ENCODE measurements around the gene OPA1. TPM values are rescaled to one million over a fixed set of nuclear protein-coding genes. Genes with fewer than 3 reads are reported as not detected.
A peak's percentile ranks its signal among the peaks of the same experiment; 100 is the strongest.

OPA1 gene
- total RNA-seq, 1 experiment from 2014 or later = 31.4 TPM

DNA sequence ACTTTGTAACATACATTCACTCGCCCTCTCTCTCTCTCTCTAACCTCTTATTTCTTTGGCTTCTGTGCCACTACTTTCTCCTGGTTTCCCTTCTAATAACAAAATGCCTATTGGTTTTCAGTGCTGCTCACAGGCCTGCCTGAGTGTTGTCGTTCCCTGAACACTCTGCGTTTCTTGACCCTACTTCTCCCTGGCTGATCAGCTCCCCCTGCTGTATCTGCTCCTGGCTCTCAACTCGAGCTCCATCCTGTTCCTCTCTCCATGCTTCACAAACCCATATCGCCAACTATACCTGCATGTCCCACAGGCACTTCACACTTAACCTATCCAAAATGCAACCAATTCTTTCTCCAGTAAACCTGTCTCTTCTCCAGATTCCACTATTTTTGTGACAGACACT is 111.4 kb downstream of the OPA1 start:
- no peak for DNase-seq (ENCODE audit: low spot score)

DNA sequence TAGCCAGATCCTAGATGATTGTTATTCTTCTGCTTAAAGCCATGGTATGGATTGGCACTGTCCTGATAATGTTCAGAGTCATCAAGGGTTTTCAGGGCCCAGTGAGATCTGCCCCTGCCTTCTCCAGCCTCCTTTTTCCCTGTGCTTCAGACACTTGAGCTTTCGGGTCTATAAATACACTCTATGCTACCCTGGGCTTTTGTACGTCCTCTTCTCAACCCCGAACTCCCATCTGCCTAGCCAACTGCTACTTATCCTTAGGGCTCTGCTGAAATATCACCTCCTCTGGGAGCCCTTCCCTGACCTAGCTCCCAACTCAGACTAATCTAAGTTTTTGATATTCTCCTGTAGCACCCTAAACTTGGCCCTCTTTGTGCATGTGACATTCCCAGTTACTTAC is 115.3 kb downstream of the OPA1 start:
- DNase-seq (ENCODE audit: low spot score) = no peak

DNA sequence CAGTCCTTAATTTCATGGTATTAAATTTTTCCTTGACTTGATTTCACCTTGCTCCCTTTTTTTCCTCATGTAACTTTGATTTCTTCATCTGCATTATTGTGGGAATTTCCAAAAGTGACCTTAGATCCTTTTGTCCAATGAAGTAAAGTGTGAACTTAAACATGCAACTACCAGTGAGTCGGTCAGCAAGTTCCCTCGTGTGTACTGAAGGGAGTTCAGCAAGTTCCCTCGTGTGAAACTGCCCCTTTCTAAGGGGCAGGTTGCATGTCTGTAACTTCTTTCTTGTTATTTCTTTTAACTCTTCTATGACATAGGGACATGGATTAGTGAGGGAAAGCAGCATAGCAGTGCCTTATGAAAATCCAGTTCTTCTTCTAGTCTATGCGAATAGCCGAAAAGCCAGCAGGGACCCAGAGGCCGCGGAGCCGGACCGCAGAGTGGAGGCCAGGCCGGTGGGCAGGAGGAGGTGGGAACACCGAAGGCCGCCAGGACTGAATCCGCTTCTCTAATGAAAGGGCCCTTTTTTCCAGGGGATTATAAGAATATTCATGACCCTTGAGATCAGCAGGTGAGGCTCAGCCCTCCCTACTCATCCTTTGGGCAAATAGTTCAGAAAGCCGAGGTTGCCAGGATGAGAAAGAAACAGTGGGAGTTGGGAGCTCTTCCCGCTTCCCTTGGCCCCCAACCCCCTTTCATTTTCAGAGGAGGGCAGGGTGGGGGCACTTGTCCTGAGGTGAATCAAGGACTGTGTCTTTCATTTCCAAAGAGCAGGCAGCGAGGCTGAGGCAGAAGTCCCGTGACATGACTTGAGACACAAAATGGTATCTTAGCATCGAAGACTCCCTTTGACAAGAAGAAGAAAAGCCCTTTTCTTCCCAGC is 117.5 kb downstream of the OPA1 start:
- no peak for DNase-seq (ENCODE audit: low spot score)

DNA sequence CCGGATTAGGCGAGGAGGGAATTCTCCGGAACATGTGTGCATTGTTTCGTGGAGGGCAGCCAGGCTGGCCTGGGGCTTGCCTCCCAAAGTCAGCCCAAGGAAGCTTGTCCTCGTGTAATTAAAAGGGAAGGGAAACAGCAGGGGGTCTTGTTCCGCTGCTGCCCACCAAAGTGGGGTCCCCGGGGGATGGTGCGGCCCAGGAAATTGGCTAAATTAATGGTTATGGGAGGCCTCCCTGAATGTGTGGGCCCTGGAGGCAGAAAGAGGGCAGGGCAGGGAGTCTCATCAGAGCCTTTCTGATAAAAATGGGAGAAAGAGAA is 118.1 kb downstream of the OPA1 start:
- no peak for DNase-seq (ENCODE audit: low spot score)

DNA sequence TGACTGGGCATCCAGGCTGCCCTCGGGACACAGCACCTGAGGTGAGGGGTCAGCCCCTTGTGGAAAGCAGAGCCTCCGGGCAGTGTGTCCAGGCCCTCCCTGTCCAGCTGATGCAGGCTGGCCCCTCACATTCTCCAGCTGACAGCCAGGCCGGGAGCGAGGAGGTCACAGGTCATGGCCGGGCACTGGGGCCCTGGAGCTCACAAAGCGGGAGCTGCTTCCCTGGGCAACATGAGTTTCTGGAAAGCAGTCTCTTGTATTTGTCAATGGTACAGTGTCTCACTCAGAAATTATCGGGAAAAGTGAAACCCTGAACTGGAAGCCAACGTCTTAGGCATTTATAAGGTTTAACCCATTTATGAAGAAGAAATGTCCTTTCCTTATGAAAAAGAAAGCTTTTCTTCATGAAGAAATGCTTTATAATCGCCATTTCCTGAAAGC is 118.5 kb downstream of the OPA1 start:
- no peak for DNase-seq (ENCODE audit: low spot score)

DNA sequence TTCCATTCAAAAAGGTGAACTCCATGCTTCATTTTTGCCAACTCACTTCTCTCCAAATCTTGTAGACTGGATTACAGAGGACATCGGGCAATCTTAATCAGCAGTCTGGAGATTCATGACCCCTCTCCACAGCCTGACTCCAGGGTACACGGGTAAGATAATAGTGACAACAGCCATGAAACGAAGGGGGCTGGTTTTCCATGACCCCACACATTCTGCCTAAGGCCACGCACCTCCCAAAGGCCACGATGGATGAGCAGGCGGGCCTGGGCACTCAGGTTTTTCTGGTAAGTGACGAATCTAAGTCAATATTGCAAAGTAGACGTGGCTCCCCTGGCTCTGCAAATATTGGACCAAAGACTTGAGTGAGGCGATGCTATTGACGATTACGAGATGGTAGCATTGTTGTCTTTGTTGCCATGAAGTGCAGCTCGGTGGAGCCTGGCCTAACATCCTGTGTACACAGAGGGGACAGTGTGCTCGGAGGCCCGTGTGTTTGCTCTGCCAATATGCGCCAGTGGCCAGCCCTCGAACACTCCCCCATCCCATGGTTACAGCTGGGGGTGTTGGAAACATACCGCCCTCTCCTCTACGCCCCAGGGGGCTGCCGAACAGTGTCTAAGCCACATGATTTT is 119.1 kb downstream of the OPA1 start:
- no peak for DNase-seq (ENCODE audit: low spot score)

DNA sequence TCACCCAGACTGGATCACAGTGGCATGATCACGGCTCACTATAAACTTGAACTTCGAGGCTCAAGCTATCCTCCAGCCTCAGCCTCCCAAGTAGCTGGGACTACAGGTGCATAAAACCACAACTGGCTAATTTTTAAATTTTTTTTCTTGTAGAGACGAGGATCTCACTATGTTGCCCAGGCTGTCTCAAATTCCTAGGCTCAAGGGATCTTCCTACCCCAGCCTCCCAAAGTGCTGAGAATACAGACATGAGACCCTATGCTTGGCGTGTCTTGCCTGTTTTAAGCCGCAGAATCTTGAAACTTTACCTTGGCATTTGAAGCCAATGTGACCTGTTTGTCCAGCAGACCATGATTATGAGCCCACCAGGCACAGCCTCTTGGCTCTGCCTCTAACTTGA is 119.9 kb downstream of the OPA1 start:
- no peak for DNase-seq (ENCODE audit: low spot score)

DNA sequence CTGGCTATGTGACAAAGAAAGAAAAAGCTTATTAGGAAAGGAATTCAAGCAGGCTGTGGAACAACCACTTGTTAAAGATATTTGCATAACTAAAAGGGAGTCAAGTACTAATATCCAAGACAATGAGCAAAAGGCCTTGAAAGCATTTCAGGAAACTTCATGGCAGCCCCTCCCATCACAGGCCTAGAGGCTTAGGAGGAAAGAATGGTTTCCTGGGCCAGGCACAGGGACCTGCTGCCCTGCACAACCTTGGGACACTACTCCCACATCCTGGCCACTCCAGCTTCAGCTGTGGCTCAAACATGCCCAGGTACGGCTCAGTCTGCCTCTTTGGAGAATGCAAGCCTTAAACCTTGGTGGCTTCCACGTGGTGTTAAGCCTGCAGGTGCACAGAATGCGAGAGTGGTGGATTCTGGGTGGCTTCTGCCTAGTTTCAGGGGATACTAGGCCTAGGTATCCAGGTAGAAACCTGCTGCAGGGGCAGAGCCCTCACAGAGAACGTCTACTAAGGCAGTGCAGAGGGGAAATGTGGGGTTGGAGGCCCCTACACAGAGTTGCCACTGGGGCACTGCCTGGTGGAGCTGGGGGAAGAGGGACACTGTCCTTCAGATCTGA is 121.6 kb downstream of the OPA1 start:
- DNase-seq (ENCODE audit: low spot score) = no peak

DNA sequence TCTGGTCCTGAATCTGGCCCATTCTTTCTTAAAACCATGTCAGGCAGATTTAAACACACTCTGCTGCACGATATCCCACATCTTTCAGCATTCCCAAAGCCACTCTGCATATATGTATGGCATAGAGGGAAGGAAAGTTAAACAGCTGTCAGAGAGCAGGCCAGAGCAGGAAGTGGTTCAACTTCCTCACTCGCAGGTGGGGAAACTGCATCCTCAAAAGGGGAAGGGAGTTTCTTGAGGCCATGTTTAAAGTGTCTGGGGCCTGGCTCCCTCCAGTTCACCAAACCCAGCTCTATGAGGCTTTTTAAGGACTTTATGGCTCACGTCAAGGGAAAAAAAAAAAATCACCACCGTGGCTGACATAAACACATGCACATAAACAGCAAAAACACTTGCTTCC is 123.1 kb downstream of the OPA1 start:
- no peak for DNase-seq (ENCODE audit: low spot score)

DNA sequence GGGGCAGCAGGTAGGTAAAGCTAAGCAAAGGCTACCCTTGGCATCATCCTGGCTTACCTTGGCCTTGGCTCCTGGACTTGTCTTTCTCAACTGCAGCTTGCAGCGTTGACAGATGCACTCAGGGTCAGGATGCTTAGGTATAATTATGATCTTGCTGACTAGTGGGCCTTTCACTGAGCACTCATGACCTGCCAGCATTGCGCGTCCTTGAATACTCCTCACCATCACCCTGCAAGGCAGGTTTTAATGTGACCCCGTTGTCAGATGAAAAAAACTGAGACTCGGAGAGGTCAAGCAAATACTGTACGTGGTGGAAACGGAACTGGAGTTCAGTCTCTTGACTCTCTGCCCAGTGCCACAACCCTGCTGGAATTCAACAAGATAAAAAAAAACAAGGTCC is 126.7 kb downstream of the OPA1 start:
- DNase-seq (ENCODE audit: low spot score) = no peak

DNA sequence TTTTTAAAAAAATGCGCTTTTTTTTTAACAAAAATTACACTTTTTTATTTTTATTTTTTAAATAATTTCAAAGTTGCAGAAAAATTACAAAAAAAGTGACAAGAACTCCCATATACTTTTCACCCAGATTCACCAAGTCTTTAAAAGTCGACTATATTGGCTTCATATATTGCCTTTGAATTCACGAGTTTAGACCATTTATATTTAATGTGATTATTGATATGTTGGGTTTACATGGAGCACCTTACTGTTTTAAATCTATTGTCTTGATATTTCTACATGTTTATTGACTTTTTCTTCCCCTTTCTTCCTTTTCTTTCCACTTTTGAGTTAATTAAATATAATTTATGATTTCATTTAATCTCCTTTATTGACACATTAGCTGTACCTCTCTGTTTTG is 127.2 kb downstream of the OPA1 start:
- no peak for DNase-seq (ENCODE audit: low spot score)

DNA sequence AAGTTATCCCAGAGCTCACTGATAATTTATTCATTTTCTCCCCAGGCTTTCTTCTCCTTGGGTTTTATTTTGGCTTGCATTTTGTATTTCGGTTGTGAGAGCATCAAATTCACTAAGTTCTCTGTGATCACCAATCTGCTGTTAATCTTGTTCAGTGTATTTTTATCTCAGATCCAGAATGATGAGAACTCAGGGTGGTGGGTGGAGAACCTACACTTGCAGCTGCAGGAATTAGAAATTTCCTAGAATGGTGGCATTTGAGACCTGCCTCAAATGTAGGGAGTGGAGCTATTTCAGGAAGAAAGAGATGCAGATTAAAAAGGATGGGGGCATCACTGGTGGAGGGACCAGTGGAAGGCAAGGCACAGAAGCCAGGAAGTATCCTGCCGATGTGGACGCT is 129.6 kb downstream of the OPA1 start:
- no peak for DNase-seq (ENCODE audit: low spot score)

DNA sequence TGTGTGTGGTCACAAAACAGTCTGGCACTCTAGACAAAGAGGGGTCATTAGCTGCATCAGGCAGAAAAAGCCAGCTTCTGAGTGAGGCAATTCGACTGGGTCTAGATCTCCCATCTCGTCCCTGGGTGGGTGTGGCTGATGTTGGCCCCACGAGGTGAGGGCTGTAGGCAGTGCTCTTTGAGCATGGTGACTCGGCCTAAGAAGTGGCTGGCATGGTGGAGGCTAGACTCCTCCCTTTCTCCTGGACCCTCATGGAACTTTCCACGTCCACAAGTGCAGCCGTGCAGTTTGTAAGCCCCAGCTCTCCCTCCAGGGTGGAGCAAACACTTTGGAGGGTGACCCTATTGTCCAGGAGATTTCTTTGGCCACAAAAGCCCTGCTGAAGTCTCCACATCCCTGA is 134.1 kb downstream of the OPA1 start:
- no peak for DNase-seq (ENCODE audit: low spot score)

DNA sequence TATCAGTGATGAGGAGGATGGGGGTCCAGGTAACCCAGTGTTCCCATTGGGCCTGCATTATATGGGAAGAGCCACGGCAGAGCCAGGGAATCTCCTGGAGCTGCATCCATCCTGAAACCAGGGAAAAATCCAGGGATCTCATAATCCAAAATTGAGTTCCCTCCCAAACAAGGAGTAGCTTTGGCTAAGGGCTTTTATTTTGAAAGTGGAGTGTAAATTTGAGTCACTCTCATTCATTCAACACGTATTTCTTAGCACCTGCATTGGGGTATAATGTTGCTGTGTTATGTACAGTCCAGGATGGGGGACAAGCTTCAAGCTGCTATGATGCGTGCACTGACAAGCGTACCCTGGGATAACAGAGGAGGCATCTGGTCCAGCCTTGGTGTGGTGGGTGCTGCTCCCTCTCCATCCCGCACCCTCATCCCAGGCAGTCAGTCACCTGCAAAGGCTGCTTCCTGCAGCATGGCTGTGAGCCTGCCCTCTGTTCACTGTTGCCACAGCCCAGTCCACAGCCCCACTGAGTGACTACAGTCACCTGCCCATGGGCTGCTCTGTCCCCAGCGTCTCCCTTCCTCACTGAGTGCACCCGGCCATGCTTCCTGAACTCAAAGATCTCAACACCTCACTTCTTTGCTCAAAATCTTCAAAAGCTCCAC is 135.6 kb downstream of the OPA1 start:
- DNase-seq (ENCODE audit: low spot score) = no peak

DNA sequence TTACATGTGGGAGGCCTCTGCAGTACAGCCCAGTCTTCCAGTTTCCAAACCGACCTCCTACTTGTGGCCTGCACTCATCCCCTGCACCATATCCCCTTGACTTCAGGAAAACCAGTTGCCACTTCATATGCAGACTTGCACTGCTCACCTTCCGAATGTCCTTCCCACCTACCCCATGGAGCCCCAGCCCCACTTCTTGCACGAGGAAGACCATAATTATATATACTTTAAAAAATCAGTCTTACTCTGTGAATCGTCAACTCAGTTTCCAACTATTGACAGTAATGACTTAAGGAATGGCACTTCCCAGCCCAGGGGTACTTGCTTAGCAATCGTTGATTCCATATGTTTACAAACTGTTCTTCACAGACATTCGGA is 136.1 kb downstream of the OPA1 start:
- DNase-seq (ENCODE audit: low spot score) = no peak

DNA sequence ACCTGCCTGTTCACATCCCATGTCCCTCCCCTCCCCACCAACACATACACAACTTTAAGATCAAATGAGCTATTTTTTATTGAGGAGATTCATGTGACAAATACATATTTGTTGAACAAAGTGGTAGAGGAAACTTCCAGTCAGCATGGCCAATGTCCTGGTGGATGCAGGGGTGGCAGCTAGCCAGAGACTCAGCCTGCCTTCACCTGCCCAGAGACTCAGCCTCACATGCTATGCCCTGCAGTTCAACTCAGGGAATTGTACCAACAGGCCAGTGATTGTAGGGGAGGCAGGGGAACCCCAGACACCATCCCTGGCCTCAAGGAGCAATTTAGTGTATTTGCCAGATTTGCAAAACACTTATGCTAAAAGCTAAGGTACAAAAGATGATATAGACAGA is 136.6 kb downstream of the OPA1 start:
- no peak for DNase-seq (ENCODE audit: low spot score)

DNA sequence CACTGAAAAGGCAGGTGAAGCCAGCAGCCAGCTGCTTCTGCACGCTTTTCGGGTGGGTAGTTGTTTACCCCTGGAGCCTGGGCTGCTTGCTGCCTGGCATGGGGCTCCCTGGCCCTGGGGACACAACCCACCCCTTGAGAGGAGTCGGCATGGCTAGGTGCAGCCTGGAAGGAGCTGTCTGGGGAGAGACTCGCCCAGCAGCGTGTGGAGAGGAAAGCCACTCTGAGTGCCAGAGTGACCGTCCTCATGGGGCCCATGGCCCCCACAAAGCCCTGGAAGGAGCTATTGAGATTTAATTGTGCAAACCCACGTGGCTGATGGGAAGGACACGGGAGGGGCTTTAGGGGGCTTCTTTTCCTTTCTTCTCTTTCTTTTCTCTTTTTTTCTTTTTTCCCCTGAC is 137.5 kb downstream of the OPA1 start:
- no peak for DNase-seq (ENCODE audit: low spot score)

DNA sequence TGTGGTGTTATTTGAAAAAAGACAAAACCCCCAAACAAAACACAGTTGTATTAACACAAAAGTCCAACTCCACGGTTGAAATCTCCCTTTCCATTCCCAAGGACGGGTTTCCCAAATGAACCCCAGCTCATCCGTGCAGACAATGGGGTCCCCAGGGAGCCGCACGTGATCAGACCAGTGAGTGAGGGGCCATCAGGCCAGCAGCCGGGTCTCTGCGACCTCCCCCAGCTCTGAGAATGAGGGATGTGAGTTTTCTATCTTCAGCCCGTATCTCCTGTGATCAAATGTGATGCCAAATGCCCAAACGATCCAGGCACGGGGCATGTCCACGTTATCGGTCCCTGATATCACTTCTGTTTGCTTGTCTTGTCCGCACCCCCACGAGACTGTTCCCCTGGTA is 138.0 kb downstream of the OPA1 start:
- DNase-seq (ENCODE audit: low spot score) = no peak

DNA sequence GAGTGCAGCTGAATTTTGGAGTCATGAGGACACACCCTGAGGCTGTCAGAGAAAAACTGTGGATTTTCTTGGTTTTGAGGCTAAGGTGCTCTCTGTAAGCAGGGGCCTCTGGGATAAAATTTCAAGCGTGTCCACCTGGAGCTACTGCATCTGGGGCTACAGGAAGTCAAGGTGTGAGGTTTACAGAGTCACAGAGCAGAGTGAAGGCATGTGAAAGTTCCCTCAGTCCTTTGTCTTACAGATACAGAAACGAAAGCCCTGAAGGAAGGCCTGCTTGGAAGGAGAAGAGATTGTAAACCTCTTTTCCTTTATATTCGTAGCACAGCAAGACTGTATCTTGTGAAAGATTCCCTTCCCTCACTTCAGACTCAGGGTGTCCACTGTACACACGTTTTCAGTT is 138.6 kb downstream of the OPA1 start:
- DNase-seq (ENCODE audit: low spot score) = no peak

DNA sequence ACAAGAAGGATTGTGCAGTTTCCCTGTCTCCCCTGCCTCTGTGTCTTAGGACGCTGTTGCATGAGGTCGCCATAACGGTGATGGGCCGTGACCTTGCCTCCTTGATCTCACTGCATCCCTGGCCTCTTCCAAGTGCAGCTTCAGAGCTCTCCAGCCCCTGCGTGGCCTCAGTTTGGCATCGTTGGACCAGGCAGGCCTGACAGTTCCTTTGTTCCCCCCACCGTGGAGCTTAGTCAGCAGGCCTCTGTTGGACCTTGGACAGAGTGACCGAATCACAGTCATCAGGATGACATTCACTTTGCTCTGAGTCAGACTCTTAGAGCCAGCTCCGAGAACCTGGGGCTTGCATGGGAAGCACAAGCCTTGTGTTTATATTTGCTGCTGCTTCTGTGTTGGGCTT is 139.4 kb downstream of the OPA1 start:
- peak; percentile 20 for DNase-seq (ENCODE audit: low spot score)

DNA sequence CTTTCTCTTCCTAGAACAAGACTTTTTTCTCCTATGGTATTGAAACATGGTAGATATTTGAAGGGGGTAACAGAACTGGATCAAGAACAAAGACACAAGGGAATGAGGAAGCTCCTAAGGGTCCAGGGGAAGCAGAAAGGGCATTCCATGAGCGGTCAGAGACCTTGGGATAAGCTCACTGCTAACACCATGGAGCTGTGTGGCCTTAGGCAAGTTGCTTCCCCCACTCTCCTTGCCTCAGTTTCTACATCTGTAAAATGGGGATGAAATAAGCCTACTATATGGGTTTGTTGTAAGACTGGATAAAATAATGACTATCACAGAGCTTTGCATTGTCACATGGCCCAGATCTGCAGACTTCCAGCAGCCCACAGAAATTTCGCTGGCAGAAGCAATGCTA is 139.8 kb downstream of the OPA1 start:
- DNase-seq (ENCODE audit: low spot score) = no peak

DNA sequence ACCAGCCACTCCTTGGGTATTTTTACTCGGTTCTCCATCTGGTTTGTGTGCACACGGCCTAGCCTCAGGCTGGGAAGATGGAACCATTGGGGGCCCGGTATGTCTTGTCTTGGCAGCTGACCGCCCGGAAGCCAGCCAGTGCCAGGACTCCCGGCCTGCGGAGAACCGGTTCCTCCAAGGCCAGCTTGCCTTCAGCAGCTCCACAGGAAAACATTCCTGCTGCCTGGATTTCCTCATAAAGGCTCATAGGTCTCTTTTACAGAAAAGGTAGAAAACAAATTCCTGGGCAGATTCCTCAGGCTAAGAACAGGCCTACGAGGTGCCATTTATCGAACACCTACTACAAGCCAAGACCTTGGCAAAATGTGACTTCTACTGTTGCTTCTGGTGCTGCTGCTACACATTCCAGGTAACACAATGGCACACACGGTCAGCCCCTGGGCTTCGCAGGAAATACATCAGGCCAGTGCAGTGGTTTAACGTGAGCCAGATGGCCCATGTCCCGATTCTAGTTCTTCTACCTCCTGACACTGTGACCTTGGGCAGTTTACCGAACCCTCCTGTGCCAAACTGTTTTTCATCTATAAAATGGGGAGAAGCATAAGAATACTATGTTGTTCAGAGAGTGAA is 141.8 kb downstream of the OPA1 start:
- no peak for DNase-seq (ENCODE audit: low spot score)

Data from HT-29 (cell line).